ENCODE results near the gene CHD3.

- TF ChIP-seq CTCF (IDR thresholded peaks at IDR 0.05; ENCODE audit: poor library complexity, severe bottlenecking) = no peak
- no peak for TF ChIP-seq POLR2AphosphoS5 (IDR thresholded peaks at IDR 0.05)
- TF ChIP-seq EP300 (conservative IDR thresholded peaks at IDR 0.05; ENCODE audit: poor library complexity, severe bottlenecking) = no peak
- TF ChIP-seq EZH2 (IDR thresholded peaks at IDR 0.05; ENCODE audit: borderline replicate concordance, insufficient read depth, low read length, poor library complexity, severe bottlenecking) = no peak
- TF ChIP-seq REST (IDR thresholded peaks at IDR 0.05; ENCODE audit: borderline replicate concordance) = no peak
- TF ChIP-seq RAD21 (conservative IDR thresholded peaks at IDR 0.05) = no peak
- TF ChIP-seq TAF1 (IDR thresholded peaks at IDR 0.05; ENCODE audit: low read depth) = no peak
- no peak for TF ChIP-seq SMC3 (conservative IDR thresholded peaks at IDR 0.05; ENCODE audit: poor library complexity)
Observed at GRCh38 chr17:7961421-7961820, 72.8 kb downstream of the CHD3 start.
